IgD-negative memory B cell (primary cell): ENCODE data around the gene CCR5AS.
"Not testable (repeated sequence)": the region's sequence is repeated elsewhere in the genome, so short reads cannot be mapped to it uniquely, and the experiment has no call there.

Experiments used
- H3K27ac Mint-ChIP-seq, 3 donors: one replicate each; pipeline ENCODE4 v1.8.0; 2020 to 2022; ENCODE audit warnings: mild to moderate bottlenecking in 3 of 3, mixed read lengths in 3 of 3, moderate library complexity in 1 of 3
- H3K27me3 Mint-ChIP-seq: one replicate; pipeline ENCODE4 v1.8.0; 2021; ENCODE audit warnings: mixed read lengths
- H3K36me3 Mint-ChIP-seq: one replicate; pipeline ENCODE4 v1.8.0; 2020; ENCODE audit warnings: mild to moderate bottlenecking, mixed read lengths
- H3K4me1 Mint-ChIP-seq, 3 donors: one replicate each; pipeline ENCODE4 v1.8.0; 2020 to 2022; ENCODE audit warnings: mixed read lengths in 3 of 3, mild to moderate bottlenecking in 1 of 3
- H3K4me3 Mint-ChIP-seq, 4 donors: one replicate each; pipeline ENCODE4 v1.8.0; 2020 to 2022; ENCODE audit warnings: mild to moderate bottlenecking in 4 of 4, mixed read lengths in 4 of 4, moderate library complexity in 3 of 4
- H3K9me3 Mint-ChIP-seq, 3 donors: one replicate each; pipeline ENCODE4 v1.8.0; 2020 to 2021; ENCODE audit warnings: mixed read lengths in 3 of 3, mild to moderate bottlenecking in 1 of 3

The CCR5AS gene

DNA sequence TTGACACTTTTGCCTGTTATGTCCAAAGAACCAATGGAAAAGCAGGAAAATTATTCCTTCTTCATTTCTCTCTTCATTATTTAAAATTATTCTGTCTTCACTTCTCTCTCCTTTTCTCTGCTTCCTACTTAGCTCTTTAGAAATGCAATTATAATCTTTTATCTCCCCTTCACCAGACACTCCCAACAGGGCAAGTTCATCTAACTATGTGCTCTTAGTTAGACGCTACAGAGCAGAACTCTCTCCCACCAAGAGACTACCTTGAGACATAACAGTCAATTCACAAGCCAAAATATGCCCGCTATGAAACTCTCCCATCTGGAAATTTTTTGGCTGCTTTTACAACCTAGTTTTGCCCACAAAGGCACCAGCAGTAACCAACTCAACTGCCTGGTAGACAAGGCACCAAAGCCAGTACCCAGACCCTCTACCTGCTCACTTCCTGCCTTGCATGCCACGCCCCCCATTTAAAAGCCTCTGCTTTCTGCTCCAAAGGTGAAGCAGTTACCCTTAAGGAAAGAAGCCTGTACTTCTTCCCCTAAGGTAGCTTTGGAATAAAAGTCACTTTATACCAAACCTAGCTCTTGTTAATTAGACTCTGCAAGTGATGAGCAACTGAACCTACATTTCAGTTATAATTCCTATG lies 28.3 kb upstream of the CCR5AS start:
- Mint-ChIP-seq H3K9me3 (peaks cover 2 to 9% (median 8%) of the 10 kb centered on the region in 3 donors), H3K27me3 (peaks cover 3% of the 10 kb centered on the region), H3K4me1 (peaks cover 0 to 5% (median 0%) of the 10 kb centered on the region in 3 donors), H3K27ac (no peak overlapping the region), H3K4me3 (no peak overlapping the region), H3K36me3 (peaks cover 2% of the 10 kb centered on the region)

DNA sequence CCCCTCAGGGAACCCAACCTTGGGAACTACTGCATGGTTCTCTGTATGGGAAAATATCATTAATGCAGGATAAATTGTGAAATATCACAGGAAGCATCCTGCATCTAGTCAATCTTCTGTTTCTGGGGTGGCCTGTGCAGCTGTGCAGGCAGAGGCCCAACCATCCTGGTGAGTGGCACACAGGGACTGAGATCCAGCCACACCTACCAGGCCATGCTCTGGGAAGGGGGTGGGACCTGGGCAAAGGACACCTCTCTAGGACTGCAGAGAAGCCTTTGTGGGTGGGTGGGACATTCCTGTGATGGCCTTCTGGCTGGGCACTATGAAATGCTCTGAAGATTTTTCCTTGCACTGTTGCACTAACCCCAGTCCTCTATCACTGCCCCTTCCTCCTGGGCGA lies 27.0 kb upstream of the CCR5AS start:
- peaks cover 0 to 3% (median 0%) of the 10 kb centered on the region in 3 donors for H3K4me1 Mint-ChIP-seq
- peaks cover 4% of the 10 kb centered on the region for H3K27me3 Mint-ChIP-seq
- peak overlapping the region in 1 of 3 donors; percentile 3 for H3K27ac Mint-ChIP-seq
- H3K4me3 Mint-ChIP-seq = no peak overlapping the region
- H3K36me3 Mint-ChIP-seq = peaks cover 2% of the 10 kb centered on the region
- peaks cover 2 to 10% (median 8%) of the 10 kb centered on the region in 3 donors for H3K9me3 Mint-ChIP-seq

DNA sequence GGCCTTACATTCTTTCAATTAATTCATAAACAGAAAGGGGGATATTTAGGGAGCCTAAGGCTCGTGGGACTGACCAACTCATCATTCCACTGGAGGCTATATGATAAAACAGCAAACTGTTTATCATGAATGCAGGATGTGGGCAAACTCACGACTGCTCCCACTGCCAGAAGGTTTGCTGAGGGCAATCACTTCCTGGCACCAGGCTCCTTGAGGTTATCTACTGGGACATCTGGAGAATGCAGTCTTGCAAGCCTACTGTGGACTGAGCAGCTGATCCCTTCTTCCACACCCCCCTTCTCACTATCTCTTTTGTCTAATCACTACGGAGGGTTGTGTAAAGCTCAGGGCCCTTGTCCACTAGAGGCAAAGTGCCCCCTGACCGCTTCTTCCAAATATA lies 26.3 kb upstream of the CCR5AS start:
- H3K36me3 Mint-ChIP-seq, H3K4me3 Mint-ChIP-seq, H3K4me1 Mint-ChIP-seq, H3K27me3 Mint-ChIP-seq, H3K27ac Mint-ChIP-seq: not testable (repeated sequence)
- peaks cover 2 to 10% (median 8%) of the 10 kb centered on the region in 3 donors for H3K9me3 Mint-ChIP-seq

DNA sequence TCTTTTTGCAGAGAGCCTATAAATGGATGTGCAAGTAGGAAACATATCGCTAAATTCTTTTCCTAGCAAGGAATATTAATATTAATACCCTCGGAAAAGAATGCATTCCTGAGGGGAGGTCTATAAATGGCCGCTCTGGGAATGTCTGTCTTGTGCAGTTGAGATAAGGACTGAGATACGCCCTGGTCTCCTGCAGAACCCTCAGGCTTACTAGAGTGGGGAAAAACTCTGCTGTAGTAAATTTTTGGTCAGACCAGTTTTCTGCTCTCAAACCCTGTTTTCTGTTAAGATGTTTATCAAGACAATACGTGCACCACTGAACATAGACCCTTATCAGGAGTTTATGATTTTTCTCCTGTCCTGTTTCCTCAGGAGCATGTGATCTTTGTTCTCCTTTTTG lies 25.0 kb upstream of the CCR5AS start:
- not testable (repeated sequence) for H3K4me1 Mint-ChIP-seq, H3K27me3 Mint-ChIP-seq, H3K36me3 Mint-ChIP-seq, H3K27ac Mint-ChIP-seq
- Mint-ChIP-seq H3K4me3 (peak overlapping the region in 1 of 4 donors; percentile 29), H3K9me3 (peaks cover 2 to 10% (median 8%) of the 10 kb centered on the region in 3 donors)

DNA sequence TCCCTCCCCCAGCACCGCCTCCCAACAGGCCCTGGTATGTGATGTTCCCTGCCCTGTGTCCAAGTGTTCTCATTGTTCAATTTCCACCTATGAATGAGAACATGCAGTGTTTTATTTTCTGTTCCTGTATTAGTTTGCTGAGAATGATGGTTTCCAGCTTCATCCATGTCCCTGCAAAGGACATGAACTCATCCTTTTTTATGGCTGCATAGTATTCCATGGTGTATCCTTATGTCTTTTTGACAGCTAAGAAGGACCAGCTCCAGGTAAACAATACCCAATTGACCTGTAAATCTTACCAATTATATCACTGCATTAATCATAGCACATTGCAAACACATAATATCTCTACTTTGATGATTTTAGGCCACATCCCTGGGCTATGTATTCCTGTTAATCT lies 24.0 kb upstream of the CCR5AS start:
- not testable (repeated sequence) for H3K27me3 Mint-ChIP-seq, H3K4me1 Mint-ChIP-seq, H3K27ac Mint-ChIP-seq, H3K4me3 Mint-ChIP-seq, H3K36me3 Mint-ChIP-seq
- peaks cover 2 to 10% (median 8%) of the 10 kb centered on the region in 3 donors for H3K9me3 Mint-ChIP-seq

DNA sequence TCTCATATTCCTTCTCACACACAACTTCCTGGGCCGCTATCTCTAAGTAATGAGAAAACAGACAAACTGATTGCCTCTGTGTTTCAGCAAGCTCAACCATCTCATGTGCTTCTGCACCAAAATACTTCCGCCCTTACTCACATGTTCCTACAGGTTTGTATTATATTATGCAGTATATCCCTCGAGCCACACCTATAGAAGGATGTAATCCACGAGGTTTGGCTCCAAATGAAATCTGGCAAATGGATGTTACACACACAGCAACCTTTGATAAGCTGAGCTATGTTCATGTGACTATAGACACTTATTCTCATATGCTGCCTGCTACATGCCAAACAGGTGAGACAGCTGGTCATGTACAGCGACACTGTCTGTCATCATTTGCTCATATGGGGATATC lies 22.8 kb upstream of the CCR5AS start:
- H3K9me3 Mint-ChIP-seq = peaks cover 2 to 10% (median 8%) of the 10 kb centered on the region in 3 donors
- H3K4me1 Mint-ChIP-seq = peaks cover 0 to 1% (median 0%) of the 10 kb centered on the region in 3 donors
- H3K36me3 Mint-ChIP-seq = no peaks in the 10 kb centered on the region
- no peak overlapping the region for H3K27ac Mint-ChIP-seq
- H3K27me3 Mint-ChIP-seq = peaks cover 4% of the 10 kb centered on the region
- H3K4me3 Mint-ChIP-seq = no peak overlapping the region

DNA sequence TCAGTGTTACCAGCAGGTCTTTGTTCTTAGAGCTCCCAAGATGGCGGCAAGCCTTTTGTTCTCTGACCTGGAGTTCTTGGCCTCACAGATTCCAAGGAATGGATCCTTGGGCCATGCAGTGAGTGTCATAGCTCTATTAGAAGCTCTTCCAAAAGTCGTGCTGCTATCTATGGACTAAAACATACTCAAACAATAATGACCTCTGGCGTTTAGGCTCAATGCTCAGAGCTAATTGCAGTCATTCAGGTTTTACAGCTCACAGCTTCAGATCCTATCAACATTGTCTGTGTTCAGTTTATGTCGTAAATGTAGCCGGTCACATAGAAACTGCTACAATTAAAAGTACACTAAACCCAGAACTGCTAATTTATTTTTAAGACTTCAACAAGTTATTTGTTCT lies 22.4 kb upstream of the CCR5AS start:
- Mint-ChIP-seq H3K4me1 (no peaks in the 10 kb centered on the region), H3K9me3 (peaks cover 2 to 10% (median 8%) of the 10 kb centered on the region in 3 donors), H3K36me3 (no peaks in the 10 kb centered on the region), H3K27me3 (peaks cover 4% of the 10 kb centered on the region), H3K4me3 (no peak overlapping the region), H3K27ac (no peak overlapping the region)

DNA sequence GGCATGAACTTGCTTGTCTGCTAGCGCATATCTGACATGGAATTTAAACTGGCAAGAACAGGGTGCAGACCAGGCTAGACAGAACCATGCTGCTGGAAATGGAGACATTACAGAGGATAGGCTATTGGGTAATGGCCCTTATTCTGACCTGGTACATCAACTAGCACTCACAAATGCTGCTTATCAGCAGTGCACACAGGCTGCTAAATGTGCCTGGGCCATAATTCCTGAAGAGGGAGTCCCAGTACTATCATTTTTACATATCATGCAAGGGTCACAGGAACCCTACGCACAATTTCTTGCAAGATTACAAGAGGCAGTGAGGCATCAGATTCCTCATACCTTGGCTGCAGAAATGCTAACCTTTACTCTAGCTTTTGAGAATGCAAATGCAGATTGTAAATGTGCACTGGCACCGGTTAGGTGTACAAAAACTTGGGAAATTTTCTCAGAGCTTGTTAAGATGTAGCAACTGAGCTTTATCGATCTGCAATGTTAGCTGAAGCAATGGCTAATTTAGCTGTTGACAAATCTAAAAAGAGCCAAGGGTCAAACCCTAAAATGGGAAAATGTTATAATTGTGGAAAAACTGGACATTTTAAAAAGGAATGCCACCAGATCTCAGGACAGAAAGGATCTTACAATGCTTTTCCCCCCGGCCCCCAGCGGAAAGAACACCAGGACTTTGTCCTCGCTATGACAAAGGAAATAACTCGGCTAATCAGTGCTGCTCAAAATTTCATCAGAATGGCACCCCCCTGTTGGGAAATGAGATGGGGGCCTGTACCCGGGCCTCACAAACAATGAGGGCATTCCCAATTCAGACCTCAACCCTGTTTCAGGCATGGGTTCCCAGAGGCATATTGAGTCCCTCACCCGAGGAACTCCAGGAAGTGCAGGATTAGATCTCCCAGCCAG lies 21.3 kb upstream of the CCR5AS start:
- peaks cover 4% of the 10 kb centered on the region for H3K27me3 Mint-ChIP-seq

DNA sequence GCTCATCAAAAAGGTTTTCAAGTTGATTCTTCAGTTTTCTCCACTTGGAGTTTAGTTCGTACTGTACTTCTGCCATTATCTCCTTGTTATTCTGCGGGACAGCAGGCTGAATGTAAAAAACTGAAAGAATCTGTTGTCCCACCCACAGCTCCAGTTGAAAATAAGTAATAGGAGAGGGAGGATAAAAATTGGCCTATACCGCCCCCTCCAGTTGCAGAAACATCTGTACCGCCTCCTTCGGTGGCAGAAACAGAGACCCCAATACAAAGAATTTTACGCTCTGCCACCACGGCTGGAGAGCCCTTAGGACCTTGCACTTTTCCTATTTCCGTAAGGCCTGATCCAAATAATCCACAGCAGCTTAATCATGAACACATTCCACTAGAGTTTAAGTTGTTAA lies 20.5 kb upstream of the CCR5AS start:
- not testable (repeated sequence) for H3K36me3 Mint-ChIP-seq, H3K27me3 Mint-ChIP-seq, H3K4me3 Mint-ChIP-seq, H3K9me3 Mint-ChIP-seq, H3K4me1 Mint-ChIP-seq, H3K27ac Mint-ChIP-seq

More for the DNA sequence above, 21.3 kb upstream of the CCR5AS start:
- Mint-ChIP-seq H3K27ac (no peak overlapping the region), H3K9me3 (peaks cover 2 to 10% (median 8%) of the 10 kb centered on the region in 3 donors), H3K36me3 (no peaks in the 10 kb centered on the region), H3K4me3 (no peak overlapping the region), H3K4me1 (no peaks in the 10 kb centered on the region)

DNA sequence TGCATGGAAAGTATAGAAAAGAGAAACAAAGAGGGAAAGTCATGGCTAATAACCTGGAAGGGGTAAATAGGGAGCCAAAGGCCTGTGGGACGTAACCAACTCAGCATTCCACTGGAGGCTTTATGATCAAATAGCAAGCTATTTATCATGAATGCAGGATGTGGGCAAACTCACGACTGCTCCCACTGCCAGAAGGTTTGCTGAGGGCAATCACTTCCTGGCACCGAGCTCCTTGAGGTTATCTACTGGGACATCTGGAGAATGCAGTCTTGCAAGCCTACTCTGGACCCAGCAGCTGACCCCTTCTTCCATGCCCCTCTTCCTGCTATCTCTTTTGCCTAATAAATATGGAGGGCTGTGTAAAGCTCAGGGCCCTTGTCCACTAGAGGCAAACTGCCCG lies 19.6 kb upstream of the CCR5AS start:
- peak overlapping the region in 1 of 4 donors; percentile 33 for H3K4me3 Mint-ChIP-seq
- not testable (repeated sequence) for H3K9me3 Mint-ChIP-seq, H3K36me3 Mint-ChIP-seq, H3K4me1 Mint-ChIP-seq, H3K27ac Mint-ChIP-seq, H3K27me3 Mint-ChIP-seq

DNA sequence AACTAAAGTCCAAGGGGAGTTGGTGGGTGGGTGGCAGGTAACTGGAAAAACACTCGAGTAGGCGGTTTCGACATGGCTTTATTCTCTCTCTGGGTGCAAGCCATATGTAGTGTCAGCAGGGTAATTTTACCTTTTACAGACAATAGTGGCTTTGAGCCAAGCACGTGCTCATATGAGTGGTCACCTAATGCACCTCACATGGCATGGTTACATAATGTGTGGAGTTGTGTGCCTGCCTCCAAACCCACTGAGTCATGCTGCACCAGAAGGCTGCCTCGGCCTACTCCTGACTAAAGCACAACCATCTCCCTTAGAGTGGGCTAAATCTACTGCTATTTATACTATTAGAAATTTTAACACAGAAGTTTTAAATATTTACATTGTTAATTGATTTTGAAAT lies 16.7 kb upstream of the CCR5AS start:
- no peaks in the 10 kb centered on the region for H3K4me1 Mint-ChIP-seq
- no peaks in the 10 kb centered on the region for H3K36me3 Mint-ChIP-seq
- H3K9me3 Mint-ChIP-seq = no peaks in the 10 kb centered on the region
- no peak overlapping the region for H3K4me3 Mint-ChIP-seq
- no peaks in the 10 kb centered on the region for H3K27me3 Mint-ChIP-seq
- no peak overlapping the region for H3K27ac Mint-ChIP-seq

DNA sequence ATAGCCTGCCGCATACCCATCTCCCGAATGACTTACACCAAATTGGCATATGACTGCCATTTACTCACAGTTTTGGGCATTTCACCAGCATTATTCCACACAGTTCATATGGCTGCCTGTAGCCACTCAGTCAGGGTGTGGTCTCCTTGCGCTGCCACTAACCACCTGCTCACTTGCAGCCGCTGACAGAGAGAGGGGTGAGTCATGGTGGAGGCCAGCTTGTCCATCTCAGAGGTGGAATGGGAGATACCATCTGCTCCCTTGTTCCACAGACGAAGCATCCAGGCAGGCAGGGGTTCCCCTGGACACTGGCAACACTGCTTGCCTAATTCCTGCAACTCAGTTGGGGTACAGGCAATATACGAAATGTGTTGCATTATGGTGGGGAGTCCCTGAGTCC lies 15.8 kb upstream of the CCR5AS start:
- Mint-ChIP-seq H3K4me1 (no peaks in the 10 kb centered on the region), H3K4me3 (no peak overlapping the region), H3K36me3 (no peaks in the 10 kb centered on the region), H3K27ac (no peak overlapping the region), H3K27me3 (no peaks in the 10 kb centered on the region), H3K9me3 (no peaks in the 10 kb centered on the region)

DNA sequence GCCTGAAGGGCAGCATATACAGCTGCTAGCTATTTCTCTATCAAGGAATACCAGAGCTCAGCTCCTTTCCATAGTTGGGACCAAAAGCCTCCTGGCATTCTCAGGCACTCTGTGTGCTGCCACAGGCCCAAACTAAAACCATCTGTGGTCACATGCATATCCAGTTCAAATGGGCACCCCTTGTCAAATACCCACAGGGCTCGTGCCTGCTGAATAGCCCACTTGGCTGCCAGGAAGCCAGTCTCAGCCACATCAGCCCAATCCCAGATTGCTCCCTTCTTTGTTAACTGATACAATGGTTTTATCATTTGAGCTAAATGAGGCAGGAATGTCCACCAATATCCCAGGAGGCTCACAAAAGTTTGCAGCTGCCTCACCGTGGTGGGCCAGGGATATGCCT lies 14.1 kb upstream of the CCR5AS start:
- H3K4me1 Mint-ChIP-seq = no peaks in the 10 kb centered on the region
- no peak overlapping the region for H3K27ac Mint-ChIP-seq

DNA sequence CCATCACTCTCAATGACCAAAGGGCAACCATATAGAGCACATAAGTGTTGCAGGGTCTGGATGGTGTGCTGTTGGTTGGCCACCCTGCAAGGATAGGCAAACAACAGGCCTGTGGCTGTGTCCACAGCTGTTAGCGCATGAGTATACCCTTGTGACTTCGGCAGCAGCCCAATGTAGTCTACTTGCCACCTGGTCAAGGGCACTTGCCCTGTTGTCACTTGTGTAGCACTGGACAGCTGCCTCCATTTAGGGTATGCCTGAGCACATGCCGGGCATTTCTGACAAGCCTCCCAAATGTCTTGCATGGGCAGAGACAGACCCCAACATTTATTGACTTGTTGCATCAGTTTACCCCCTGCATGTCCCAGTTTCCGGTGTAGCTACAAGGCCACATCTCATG lies 12.9 kb upstream of the CCR5AS start:
- no peaks in the 10 kb centered on the region for H3K36me3 Mint-ChIP-seq
- H3K27ac Mint-ChIP-seq = no peak overlapping the region
- H3K4me1 Mint-ChIP-seq = no peaks in the 10 kb centered on the region
- no peaks in the 10 kb centered on the region for H3K27me3 Mint-ChIP-seq
- no peaks in the 10 kb centered on the region for H3K9me3 Mint-ChIP-seq
- no peak overlapping the region for H3K4me3 Mint-ChIP-seq

More for the DNA sequence above, 14.1 kb upstream of the CCR5AS start:
- Mint-ChIP-seq H3K4me3 (no peak overlapping the region), H3K9me3 (no peaks in the 10 kb centered on the region), H3K27me3 (no peaks in the 10 kb centered on the region), H3K36me3 (no peaks in the 10 kb centered on the region)

DNA sequence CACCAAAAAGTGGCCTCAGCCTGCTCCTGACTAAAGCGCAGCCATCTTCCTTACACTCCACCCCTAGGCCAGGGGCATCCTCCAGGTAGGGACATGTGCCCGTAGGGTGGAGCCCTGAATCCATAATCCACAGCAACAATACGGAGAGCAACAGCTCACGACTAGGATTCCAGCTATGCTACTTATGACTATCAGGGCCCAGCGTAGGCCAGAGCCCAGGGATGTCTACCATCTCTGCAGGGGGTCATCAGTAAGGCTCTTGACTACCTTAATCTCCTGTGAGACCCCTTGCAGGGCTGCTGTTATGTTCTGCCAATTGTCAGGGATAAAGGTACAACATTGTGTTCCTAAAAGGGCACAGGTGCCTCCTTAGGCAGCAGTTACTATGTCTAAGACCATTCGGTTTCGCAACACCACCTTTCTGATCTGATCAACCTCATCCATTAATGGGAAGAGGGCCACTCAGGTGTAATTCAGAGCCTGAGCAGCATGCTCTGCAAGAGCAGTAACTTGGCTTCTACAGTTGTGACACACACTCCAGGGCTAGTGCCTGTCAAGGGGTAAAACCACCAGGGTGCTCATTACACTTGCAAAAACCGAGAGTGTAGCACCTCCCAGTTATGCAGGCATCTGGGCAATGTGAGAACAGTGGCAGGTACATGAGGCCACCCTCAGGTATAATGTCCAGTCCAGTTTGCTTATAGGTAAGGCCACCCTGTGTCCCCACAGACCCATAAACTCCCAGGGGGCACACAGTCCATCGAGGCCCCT lies 11.2 kb upstream of the CCR5AS start:
- H3K4me1 Mint-ChIP-seq = no peaks in the 10 kb centered on the region
- H3K27ac Mint-ChIP-seq = no peak overlapping the region
- H3K9me3 Mint-ChIP-seq = no peaks in the 10 kb centered on the region
- no peaks in the 10 kb centered on the region for H3K36me3 Mint-ChIP-seq
- H3K27me3 Mint-ChIP-seq = no peaks in the 10 kb centered on the region
- no peak overlapping the region for H3K4me3 Mint-ChIP-seq
